Lower leg skin (tissue), 3 donors: ENCODE results near the gene ZBED5.

Experiments
- POLR2A ChIP-seq, 2 donors: fragments of 450-650 bp; IDR thresholded peaks; one replicate each; pipeline ENCODE4 v1.6.1; 2016 to 2017; ENCODE audit warnings: antibody characterized with exemption in 2 of 2, mild to moderate bottlenecking in 1 of 2, moderate library complexity in 1 of 2
- TF ChIP-seq, protein P1 (sequence below), 3 donors: fragments of 450-650 bp; IDR thresholded peaks; one replicate each; pipeline ENCODE4 v1.5.1; 2016; ENCODE audit warnings: antibody characterized with exemption in 3 of 3, mild to moderate bottlenecking in 3 of 3, moderate library complexity in 2 of 3

DNA sequence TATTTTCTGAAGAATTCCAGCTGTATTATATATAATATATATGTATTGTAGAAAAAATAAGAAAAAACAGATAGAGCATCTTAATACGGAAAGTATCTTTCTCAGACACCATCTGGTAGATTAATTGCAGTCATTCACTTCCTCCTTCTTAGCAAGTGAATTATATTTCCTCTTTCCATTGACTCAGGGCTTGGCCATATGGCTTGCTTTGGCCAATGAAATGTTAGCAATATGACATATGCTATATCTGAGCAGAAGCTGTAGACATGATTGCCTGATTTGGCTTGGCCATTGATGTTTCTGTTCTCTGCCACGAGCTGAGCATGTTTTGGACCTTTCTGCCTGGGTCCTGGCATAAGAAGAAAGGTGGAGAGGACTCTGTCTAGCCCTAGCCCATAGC, 34.4 kb upstream of the ZBED5 start:
- TF ChIP-seq, protein P1, sequence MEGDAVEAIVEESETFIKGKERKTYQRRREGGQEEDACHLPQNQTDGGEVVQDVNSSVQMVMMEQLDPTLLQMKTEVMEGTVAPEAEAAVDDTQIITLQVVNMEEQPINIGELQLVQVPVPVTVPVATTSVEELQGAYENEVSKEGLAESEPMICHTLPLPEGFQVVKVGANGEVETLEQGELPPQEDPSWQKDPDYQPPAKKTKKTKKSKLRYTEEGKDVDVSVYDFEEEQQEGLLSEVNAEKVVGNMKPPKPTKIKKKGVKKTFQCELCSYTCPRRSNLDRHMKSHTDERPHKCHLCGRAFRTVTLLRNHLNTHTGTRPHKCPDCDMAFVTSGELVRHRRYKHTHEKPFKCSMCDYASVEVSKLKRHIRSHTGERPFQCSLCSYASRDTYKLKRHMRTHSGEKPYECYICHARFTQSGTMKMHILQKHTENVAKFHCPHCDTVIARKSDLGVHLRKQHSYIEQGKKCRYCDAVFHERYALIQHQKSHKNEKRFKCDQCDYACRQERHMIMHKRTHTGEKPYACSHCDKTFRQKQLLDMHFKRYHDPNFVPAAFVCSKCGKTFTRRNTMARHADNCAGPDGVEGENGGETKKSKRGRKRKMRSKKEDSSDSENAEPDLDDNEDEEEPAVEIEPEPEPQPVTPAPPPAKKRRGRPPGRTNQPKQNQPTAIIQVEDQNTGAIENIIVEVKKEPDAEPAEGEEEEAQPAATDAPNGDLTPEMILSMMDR (IDR thresholded peaks at IDR 0.05): no peak
- no peak for TF ChIP-seq POLR2A (IDR thresholded peaks at IDR 0.05)
